ENCODE results near the gene RABEPK.
A peak's percentile ranks its signal among the peaks of the same experiment; 100 is the strongest.
"Not testable (repeated sequence)": the region's sequence is repeated elsewhere in the genome, so short reads cannot be mapped to it uniquely, and the experiment has no call there.

RABEPK gene

DNA sequence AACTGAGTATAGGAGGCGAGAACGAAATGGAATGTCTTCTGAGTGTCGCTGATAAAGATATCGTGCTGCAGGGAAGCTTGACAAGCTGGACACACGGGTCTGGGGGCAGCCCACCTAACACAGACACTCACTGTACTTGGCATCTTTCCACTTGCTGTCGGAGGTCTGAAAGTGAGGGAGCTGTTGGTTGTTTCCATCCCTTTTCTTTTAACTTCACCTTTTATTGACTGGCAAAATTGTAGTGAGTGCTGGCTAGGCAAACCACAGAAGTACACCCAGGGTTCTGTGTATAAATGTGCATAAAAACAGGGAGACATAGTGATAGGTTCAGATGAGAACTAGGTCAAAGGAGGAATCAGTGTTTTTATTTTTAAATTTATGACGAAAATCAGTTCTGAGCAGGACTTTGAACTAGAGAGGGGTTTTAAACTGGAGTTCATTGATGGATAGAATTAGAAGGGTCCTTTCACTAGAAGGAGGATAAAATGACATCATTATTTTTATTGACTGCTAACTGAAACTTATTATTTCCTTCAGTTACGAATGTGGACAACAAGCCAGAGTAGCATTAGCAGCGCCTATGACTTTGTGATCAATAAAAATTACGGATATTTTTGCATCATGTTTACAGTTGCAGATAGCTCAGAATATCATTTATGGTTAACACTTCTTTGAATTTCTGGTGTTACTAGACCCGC lies 62.1 kb downstream of the RABEPK start:
- H3K27ac ChIP-seq (ENCODE audit: low read depth, low read length), result no peak overlapping the region
- H3K4me1 ChIP-seq (ENCODE audit: control insufficient read depth in 1 of 2, insufficient read depth in 2 of 2, low read length in 2 of 2), result peaks cover 6 to 16% of the 10 kb centered on the region in 2 donors
- H3K9me3 ChIP-seq (ENCODE audit: control insufficient read depth in 1 of 2, low read length in 2 of 2), result no peaks in the 10 kb centered on the region
- H3K4me3 ChIP-seq (ENCODE audit: low read depth in 1 of 2, low read length in 2 of 2), result peak overlapping the region; percentile 94 to 96
- peak overlapping the region; percentile 76 to 95 for H3K9ac ChIP-seq (ENCODE audit: low read depth in 1 of 2, low read length in 2 of 2)
- H3K36me3 ChIP-seq (ENCODE audit: control insufficient read depth in 1 of 2, insufficient read depth in 2 of 2, low read length in 2 of 2), result peaks cover 0 to 11% of the 10 kb centered on the region in 2 donors
- H3K27me3 ChIP-seq (ENCODE audit: control insufficient read depth in 1 of 2, insufficient read depth in 2 of 2, low read length in 2 of 2), result no peaks in the 10 kb centered on the region

DNA sequence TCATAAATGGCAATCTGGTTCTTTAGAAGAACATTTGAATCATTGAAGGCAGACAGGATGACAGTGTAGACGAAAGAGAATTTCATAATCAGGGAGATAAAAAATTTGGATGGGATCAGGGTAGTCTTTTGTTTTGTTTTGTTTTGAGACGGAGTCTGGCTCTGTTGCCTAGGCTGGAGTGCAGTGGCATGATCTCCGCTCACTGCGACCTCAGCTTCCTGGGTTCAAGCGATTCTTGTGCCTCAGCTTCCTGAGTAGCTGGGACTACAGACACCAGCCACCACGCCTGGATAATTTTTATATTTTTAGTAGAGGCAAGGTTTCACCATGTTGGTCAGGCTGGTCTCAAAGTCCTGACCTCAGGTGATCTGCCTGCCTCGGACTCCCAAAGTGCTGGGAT lies 63.7 kb downstream of the RABEPK start:
- H3K9ac ChIP-seq (ENCODE audit: low read depth in 1 of 2, low read length in 2 of 2); H3K9me3 ChIP-seq (ENCODE audit: control insufficient read depth in 1 of 2, low read length in 2 of 2); H3K4me3 ChIP-seq (ENCODE audit: low read depth in 1 of 2, low read length in 2 of 2); H3K27me3 ChIP-seq (ENCODE audit: control insufficient read depth in 1 of 2, insufficient read depth in 2 of 2, low read length in 2 of 2); H3K27ac ChIP-seq (ENCODE audit: low read depth, low read length): not testable (repeated sequence)
- peaks cover 0 to 11% of the 10 kb centered on the region in 2 donors for H3K36me3 ChIP-seq (ENCODE audit: control insufficient read depth in 1 of 2, insufficient read depth in 2 of 2, low read length in 2 of 2)
- H3K4me1 ChIP-seq (ENCODE audit: control insufficient read depth in 1 of 2, insufficient read depth in 2 of 2, low read length in 2 of 2), result peaks cover 6 to 16% of the 10 kb centered on the region in 2 donors

DNA sequence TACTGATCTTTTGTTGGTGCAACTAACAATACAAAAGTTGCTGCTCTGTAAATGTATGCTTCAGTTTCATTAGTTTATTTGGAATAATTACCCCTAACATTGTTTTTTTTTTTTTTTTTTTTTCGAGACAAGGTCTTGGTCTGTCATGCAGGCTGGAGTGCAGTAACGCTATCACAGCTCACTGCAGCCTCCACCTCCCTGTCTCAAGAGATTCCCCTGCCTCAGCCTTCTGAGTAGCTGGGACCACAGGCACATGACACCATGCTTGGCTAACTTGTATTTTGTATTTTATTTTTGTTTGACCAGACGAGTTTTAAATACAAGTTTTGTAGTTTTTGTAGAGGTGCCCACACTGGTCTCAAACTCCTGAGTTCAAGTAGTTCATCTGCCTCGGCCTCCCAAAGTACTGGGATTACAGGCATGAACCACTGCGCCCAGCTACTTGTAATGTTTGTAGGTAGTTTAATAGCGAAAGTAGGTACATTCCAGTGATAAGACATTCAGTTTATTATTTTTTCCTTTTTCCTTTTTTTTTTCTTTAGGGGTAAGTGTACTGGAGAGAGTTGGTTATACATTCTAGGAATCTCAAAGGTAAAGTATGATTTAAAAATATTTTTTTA lies 68.2 kb downstream of the RABEPK start:
- Histone ChIP-seq H3K4me1 (ENCODE audit: control insufficient read depth in 1 of 2, insufficient read depth in 2 of 2, low read length in 2 of 2) (peaks cover 15 to 25% of the 10 kb centered on the region in 2 donors), H3K9ac (ENCODE audit: low read depth in 1 of 2, low read length in 2 of 2) (no peak overlapping the region), H3K4me3 (ENCODE audit: low read depth in 1 of 2, low read length in 2 of 2) (no peak overlapping the region), H3K27me3 (ENCODE audit: control insufficient read depth in 1 of 2, insufficient read depth in 2 of 2, low read length in 2 of 2) (no peaks in the 10 kb centered on the region), H3K27ac (ENCODE audit: low read depth, low read length) (no peak overlapping the region), H3K36me3 (ENCODE audit: control insufficient read depth in 1 of 2, insufficient read depth in 2 of 2, low read length in 2 of 2) (peaks cover 0 to 13% of the 10 kb centered on the region in 2 donors), H3K9me3 (ENCODE audit: control insufficient read depth in 1 of 2, low read length in 2 of 2) (no peaks in the 10 kb centered on the region)

DNA sequence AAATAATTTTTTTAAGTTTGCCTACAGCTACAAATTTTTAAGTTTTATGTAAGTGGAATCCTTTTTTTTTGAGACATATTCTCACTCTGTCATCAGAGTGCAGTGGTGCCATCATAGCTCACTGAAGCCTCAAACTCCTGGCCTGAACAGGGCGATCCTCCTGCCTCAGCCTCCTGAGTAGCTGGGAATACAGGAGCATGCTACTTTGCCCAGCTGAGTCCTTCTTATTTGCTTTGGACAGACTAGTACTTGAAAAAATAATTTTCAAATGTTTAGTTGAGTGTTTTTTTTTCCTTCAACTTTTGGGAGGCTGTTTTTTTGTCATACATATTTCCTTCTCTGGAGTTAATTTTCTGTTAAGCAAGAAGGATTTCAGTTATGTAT lies 68.7 kb downstream of the RABEPK start:
- H3K27ac ChIP-seq (ENCODE audit: low read depth, low read length), result no peak overlapping the region
- H3K4me3 ChIP-seq (ENCODE audit: low read depth in 1 of 2, low read length in 2 of 2), result no peak overlapping the region
- H3K27me3 ChIP-seq (ENCODE audit: control insufficient read depth in 1 of 2, insufficient read depth in 2 of 2, low read length in 2 of 2), result no peaks in the 10 kb centered on the region
- no peak overlapping the region for H3K9ac ChIP-seq (ENCODE audit: low read depth in 1 of 2, low read length in 2 of 2)
- H3K4me1 ChIP-seq (ENCODE audit: control insufficient read depth in 1 of 2, insufficient read depth in 2 of 2, low read length in 2 of 2), result peaks cover 17 to 23% of the 10 kb centered on the region in 2 donors
- peaks cover 0 to 8% of the 10 kb centered on the region in 2 donors for H3K36me3 ChIP-seq (ENCODE audit: control insufficient read depth in 1 of 2, insufficient read depth in 2 of 2, low read length in 2 of 2)
- H3K9me3 ChIP-seq (ENCODE audit: control insufficient read depth in 1 of 2, low read length in 2 of 2), result no peaks in the 10 kb centered on the region

DNA sequence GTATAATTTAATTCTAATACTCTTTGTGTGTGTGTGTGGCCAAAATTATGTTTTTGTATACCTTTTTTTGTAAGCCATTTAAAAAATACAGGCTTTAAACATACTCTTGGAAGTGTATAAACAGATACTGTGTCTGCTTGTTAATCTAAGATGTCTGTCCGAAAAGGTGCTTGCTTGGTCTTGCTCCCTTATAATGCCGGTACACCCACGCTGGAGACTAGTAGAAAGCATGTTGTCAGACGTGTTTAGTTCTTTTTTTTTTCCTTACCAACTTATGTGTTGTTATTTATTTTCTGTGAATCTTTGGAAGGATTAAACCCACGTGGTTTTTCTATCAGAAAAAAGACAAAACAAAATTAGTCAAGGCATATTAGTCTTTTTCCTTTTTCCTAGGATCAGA lies 70.7 kb downstream of the RABEPK start:
- Histone ChIP-seq H3K9ac (ENCODE audit: low read depth in 1 of 2, low read length in 2 of 2) (no peak overlapping the region), H3K36me3 (ENCODE audit: control insufficient read depth in 1 of 2, insufficient read depth in 2 of 2, low read length in 2 of 2) (peaks cover 0 to 6% of the 10 kb centered on the region in 2 donors), H3K4me3 (ENCODE audit: low read depth in 1 of 2, low read length in 2 of 2) (no peak overlapping the region), H3K27ac (ENCODE audit: low read depth, low read length) (no peak overlapping the region), H3K27me3 (ENCODE audit: control insufficient read depth in 1 of 2, insufficient read depth in 2 of 2, low read length in 2 of 2) (no peaks in the 10 kb centered on the region), H3K4me1 (ENCODE audit: control insufficient read depth in 1 of 2, insufficient read depth in 2 of 2, low read length in 2 of 2) (peaks cover 17 to 23% of the 10 kb centered on the region in 2 donors), H3K9me3 (ENCODE audit: control insufficient read depth in 1 of 2, low read length in 2 of 2) (no peaks in the 10 kb centered on the region)

DNA sequence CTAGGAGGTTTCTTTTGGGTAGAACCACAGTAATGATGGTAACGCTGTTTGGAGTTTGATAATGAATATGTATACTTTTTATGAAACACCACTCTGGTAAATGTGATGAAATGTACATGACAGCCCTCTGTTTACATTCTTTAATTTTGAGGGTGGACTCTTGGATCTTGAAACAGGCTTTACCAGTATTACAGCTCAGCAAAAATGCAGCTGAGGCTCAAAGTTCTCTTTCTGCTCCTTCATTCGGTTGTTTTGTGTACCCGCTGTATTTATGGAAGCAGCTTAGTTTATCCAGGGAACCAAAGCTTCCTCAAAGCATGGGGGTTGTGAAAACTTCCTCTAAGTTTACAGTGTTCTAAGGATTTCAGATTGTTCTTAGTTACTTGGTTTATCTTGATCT lies 72.4 kb downstream of the RABEPK start:
- Histone ChIP-seq H3K27ac (ENCODE audit: low read depth, low read length) (no peak overlapping the region), H3K4me3 (ENCODE audit: low read depth in 1 of 2, low read length in 2 of 2) (peak overlapping the region; percentile 13 to 28), H3K9ac (ENCODE audit: low read depth in 1 of 2, low read length in 2 of 2) (no peak overlapping the region), H3K36me3 (ENCODE audit: control insufficient read depth in 1 of 2, insufficient read depth in 2 of 2, low read length in 2 of 2) (peaks cover 0 to 3% of the 10 kb centered on the region in 2 donors), H3K9me3 (ENCODE audit: control insufficient read depth in 1 of 2, low read length in 2 of 2) (no peaks in the 10 kb centered on the region), H3K27me3 (ENCODE audit: control insufficient read depth in 1 of 2, insufficient read depth in 2 of 2, low read length in 2 of 2) (no peaks in the 10 kb centered on the region), H3K4me1 (ENCODE audit: control insufficient read depth in 1 of 2, insufficient read depth in 2 of 2, low read length in 2 of 2) (peaks cover 20 to 23% of the 10 kb centered on the region in 2 donors)

DNA sequence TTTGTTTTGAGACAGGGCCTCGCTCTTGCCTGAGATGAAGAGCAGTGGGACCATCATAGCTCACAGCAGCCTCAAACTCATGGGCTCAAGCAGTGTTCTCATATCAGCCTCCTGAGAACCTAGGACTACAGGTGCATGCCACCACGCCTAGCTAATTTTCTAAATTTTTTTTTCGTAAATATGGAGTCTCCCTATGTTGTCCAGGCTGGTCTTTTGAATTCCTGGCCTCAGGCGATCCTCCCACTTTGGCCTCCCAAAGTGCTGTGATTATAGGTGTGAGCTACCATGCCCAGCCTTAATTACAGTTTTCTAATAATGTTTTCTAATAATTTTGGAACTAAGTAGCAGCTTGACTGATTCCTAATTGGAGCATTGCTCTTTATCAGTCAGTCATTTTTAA lies 76.4 kb downstream of the RABEPK start:
- Histone ChIP-seq H3K4me3 (ENCODE audit: low read depth in 1 of 2, low read length in 2 of 2) (no peak overlapping the region), H3K9me3 (ENCODE audit: control insufficient read depth in 1 of 2, low read length in 2 of 2) (no peaks in the 10 kb centered on the region), H3K9ac (ENCODE audit: low read depth in 1 of 2, low read length in 2 of 2) (no peak overlapping the region), H3K4me1 (ENCODE audit: control insufficient read depth in 1 of 2, insufficient read depth in 2 of 2, low read length in 2 of 2) (peaks cover 16 to 18% of the 10 kb centered on the region in 2 donors), H3K27me3 (ENCODE audit: control insufficient read depth in 1 of 2, insufficient read depth in 2 of 2, low read length in 2 of 2) (no peaks in the 10 kb centered on the region), H3K36me3 (ENCODE audit: control insufficient read depth in 1 of 2, insufficient read depth in 2 of 2, low read length in 2 of 2) (no peaks in the 10 kb centered on the region), H3K27ac (ENCODE audit: low read depth, low read length) (no peak overlapping the region)

DNA sequence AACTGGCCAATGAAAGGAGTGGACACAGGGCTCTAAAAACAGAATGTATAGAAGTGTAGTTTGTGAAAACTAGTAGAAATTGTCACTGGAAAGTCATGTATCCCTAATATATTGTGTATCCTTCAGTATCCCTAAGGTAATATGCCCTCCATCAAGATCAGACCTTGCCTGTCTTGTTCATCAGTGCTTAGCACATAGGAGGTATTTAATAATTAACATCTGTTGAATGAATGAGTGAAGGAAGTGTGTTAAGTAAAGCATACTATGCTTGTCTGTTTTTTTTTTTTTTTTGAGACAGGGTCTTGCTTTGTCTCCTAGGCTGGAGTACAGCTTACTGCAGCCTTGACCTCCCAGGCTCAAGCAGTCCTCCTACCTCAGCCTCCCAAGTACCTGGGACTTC lies 77.1 kb downstream of the RABEPK start:
- Histone ChIP-seq H3K27ac (ENCODE audit: low read depth, low read length) (no peak overlapping the region), H3K27me3 (ENCODE audit: control insufficient read depth in 1 of 2, insufficient read depth in 2 of 2, low read length in 2 of 2) (no peaks in the 10 kb centered on the region), H3K4me3 (ENCODE audit: low read depth in 1 of 2, low read length in 2 of 2) (no peak overlapping the region), H3K9ac (ENCODE audit: low read depth in 1 of 2, low read length in 2 of 2) (no peak overlapping the region), H3K9me3 (ENCODE audit: control insufficient read depth in 1 of 2, low read length in 2 of 2) (no peaks in the 10 kb centered on the region), H3K36me3 (ENCODE audit: control insufficient read depth in 1 of 2, insufficient read depth in 2 of 2, low read length in 2 of 2) (no peaks in the 10 kb centered on the region), H3K4me1 (ENCODE audit: control insufficient read depth in 1 of 2, insufficient read depth in 2 of 2, low read length in 2 of 2) (peaks cover 12 to 15% of the 10 kb centered on the region in 2 donors)

DNA sequence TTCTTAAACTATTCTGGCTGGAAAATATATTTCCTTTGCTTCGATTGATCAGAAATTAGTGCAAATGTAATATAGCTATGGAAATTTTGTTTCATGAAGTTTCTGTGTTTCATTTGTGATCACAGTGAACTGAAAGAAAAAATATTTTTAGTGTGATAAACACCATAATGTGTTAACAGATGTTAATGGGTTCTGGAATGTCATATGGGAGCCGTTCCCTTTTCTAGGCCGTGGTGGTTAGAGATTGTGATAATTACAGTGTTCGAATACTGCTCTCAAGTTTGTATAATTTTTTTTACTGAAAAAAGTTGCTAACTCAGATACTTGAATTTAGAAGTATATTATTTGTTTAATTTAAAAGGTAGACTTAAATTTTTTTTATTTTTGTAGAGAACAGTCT lies 80.6 kb downstream of the RABEPK start:
- Histone ChIP-seq H3K27me3 (ENCODE audit: control insufficient read depth in 1 of 2, insufficient read depth in 2 of 2, low read length in 2 of 2) (no peaks in the 10 kb centered on the region), H3K4me3 (ENCODE audit: low read depth in 1 of 2, low read length in 2 of 2) (no peak overlapping the region), H3K36me3 (ENCODE audit: control insufficient read depth in 1 of 2, insufficient read depth in 2 of 2, low read length in 2 of 2) (no peaks in the 10 kb centered on the region), H3K27ac (ENCODE audit: low read depth, low read length) (no peak overlapping the region), H3K4me1 (ENCODE audit: control insufficient read depth in 1 of 2, insufficient read depth in 2 of 2, low read length in 2 of 2) (peaks cover 0 to 3% of the 10 kb centered on the region in 2 donors), H3K9me3 (ENCODE audit: control insufficient read depth in 1 of 2, low read length in 2 of 2) (no peaks in the 10 kb centered on the region), H3K9ac (ENCODE audit: low read depth in 1 of 2, low read length in 2 of 2) (no peak overlapping the region)

All from duodenal mucosa (tissue), 2 donors.